Activated CD8-positive, alpha-beta memory T cell treated with anti-CD3 and anti-CD28 coated beads, Interleukin-2, amount 50 U/mL, for 24 hours (primary cell): ENCODE data around the gene CCDC192.

Experiments used
- DNase-seq: peaks from one replicate; pipeline ENCODE4 v3.0.0-alpha.2; 2020; ENCODE audit errors: extremely low read depth

CCDC192 gene

GRCh38 chr5:127810017-127810416 lies 106.8 kb downstream of the CCDC192 start:
- no peak for DNase-seq

GRCh38 chr5:127810707-127811490 lies 107.7 kb downstream of the CCDC192 start:
- no peak for DNase-seq

DNA sequence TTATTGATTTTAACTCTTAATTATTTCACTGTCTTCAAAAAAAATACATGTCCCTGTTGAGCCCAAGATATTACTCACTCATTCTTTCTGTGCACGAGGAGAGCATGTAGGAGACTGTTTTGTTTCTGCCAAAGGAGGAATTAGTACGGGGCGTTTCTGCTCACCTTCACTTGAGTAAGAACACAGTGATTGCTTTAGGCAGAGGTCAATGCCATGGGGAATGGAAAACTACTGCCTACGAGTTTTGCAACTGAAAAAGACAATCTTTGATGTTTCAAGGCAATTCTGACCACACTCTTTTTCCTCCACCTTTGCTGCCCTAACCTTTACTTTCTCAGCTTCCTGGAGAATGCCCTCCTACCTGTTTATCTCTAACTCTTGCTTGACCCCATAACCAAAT lies 109.4 kb downstream of the CCDC192 start:
- DNase-seq, result no peak

DNA sequence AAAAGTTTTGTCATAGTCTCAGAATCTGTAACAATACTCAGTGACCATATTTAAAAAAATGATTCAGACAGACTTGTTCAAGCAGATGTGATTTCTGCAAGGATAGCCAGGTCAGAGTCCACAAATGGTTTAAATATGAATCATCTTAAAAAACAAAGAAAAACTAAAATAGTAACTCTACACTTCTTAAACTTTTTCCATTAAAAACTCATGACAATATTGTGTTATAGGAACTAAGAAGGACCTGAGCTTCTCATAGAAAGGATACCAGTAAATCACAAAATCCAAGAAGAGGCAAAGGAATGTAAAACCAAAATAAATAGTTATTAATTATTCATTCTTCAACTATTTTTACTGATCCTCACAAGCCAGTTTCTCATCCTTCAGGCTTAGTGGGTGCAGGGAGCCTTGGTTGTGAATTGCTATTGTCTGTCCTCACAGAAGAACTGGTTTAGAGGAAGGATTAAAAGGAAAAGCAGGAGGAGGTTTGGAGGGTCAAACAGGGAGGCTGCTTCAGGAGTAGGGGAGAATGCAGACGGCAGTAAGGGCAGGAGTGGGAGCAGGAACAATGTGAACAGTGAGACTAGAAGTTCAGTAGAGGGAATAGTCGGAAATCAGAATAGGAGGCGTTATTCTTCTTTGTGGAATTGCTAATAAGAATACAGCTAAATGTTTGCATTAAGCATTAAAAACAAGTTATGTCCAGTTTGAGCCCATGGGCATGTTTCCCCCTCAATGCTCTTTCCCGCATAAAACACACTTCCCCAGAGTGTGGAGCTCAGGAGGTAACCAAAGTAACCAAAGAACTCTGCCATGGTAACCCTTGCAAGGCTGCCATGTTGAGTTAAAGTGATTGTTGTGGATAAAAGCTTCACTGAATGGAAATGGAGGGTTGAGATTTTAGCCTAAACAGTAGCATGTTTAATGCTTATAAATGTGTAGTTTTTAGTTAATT lies 110.7 kb downstream of the CCDC192 start:
- DNase-seq, result no peak

GRCh38 chr5:127814588-127814973 lies 111.4 kb downstream of the CCDC192 start:
- no peak for DNase-seq

DNA sequence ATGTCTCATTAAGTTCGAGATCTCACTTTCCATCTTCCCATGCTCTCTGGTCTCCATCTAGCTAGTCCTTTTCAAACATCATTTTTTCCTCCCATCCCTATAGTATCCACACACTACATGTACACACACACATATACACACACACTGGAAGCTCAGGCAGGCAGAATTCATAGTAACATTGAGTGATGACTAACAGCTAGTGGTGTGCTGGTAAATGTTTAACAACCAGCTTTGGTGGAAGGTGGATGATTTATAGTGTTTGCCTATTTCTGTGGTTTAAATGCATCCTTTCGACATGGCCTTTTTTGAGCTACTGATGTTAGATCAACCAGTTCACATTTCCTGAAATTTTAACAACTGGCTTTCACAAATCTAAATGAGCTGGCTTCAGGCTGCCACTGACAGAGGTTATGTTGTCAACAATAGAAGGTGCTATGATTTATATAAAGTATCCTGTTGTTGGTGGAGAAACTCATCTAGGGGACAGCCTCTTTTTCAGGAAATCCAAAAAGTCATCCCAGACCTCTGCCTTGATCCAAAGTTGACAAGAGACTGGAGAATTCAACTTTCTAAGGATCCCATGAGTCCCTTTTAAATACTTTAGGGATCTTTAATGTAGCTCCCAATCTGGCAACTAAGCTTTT lies 117.8 kb downstream of the CCDC192 start:
- no peak for DNase-seq

DNA sequence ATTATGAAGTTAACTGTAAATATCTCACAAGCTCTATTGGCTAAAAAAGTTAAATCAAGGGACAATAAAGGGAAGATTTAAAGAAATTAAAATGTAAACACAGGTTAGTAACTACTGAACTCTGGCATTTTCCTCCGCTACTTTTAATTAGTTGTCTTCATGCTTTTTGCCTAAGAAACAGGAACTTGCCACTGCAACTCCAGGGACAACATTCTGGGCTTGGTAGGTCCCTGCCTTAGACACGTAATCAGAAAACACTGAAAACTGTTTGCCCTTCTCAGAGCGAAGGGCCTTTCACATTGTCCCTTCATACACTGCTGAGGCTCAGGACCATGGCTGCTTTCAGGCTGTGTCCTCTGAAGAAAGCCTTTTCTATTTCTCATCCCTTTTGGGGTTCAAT lies 118.7 kb downstream of the CCDC192 start:
- DNase-seq, result no peak

- DNase-seq, result no peak
These were observed 120.9 kb downstream of the CCDC192 start for GRCh38 chr5:127824126-127824525.

DNA sequence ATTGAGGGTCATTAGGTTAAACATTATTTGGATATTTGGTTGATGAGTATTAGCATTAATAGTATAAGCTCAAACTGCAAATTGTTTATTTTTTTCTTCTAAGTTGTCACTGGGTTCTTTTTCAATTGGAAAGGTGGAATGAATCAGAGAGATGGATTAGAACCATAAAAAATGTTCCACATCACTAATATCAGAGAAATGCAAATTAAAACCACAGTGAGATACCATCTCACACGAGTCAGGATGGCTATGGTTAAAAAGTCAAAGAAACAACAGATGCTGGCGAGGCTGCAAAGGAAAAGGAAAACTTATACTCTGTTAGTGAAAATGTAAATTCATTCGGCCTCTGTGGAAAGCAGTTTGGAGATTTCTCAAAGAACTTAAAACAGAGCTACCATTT lies 122.8 kb downstream of the CCDC192 start:
- no peak for DNase-seq

DNA sequence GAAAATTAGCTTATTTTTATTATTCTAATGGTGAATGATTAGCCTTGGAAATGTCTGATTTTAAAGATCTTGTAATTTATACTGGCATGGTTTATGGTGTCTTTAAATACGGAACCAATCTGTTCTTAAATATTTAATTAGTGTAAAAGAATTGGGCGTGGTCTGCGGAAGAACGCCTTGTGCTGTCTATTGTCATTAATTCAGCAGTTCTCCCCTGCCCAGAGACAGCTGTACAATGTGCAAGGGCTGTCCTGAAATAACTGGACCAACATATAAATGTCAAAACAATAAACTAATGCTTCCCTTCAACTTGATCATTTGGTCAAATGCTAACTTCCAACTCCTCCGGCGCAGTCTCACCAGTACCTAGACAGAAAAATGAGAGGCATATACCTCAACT lies 124.3 kb downstream of the CCDC192 start:
- no peak for DNase-seq

- no peak for DNase-seq
These were observed 127.0 kb downstream of the CCDC192 start for GRCh38 chr5:127830157-127830556.

GRCh38 chr5:127830829-127831598 lies 127.8 kb downstream of the CCDC192 start:
- no peak for DNase-seq

DNA sequence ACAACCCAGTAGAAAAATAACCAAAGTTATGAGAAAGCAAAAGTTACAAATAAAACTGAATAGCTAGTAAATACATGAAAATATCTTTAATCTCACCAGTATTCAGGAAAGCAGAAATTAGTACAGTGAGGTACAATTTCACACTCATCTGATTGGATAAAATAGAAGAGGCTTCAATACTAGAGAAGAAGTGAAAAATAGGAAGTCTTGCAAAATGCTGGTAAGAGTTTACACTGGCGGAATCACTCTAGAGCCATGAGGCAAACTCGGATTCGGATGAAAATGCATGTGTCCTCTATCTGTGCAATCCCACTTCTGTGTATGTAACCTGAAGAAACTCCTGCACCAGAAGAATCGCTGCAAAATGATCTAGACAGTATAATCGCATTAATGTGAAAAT lies 128.9 kb downstream of the CCDC192 start:
- no peak for DNase-seq

DNA sequence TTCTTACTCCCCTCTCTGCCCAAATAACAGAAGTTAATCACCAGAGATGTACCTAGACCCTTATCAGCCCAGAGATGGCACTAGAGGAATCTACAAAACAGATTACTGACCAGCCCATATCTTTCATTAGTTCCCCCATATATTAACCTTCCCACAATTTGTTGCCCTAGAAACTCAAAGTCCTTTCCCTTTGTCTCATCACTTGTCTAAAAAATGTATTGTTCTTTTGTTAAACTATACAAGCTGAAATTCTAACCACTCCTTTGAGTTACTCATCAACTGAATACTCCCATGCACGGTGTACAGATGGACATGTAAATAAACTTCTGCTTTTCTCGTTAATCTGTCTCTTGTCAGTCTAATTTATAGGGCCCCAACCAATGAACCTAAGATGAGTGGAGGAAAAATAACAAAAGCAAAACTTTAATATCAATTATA lies 130.9 kb downstream of the CCDC192 start:
- DNase-seq, result no peak

DNA sequence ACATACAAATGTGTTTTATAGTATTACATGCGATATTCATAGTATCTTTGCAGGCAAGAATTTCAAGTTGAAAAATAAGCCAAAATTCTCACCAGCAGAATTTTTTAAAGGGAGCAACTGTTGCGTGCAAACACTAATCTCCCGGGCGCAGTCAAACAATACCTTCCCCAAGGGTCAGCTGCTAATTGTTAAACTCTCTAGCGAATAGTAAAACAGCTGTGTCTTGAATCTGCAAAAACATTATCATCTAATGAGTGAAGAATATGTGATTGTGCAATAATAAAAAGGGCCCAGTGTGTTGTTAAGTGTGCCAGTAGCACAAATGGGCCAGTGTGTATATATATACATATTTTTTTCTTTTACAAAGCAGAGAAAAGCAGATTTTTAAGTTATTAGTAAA lies 131.4 kb downstream of the CCDC192 start:
- no peak for DNase-seq

DNA sequence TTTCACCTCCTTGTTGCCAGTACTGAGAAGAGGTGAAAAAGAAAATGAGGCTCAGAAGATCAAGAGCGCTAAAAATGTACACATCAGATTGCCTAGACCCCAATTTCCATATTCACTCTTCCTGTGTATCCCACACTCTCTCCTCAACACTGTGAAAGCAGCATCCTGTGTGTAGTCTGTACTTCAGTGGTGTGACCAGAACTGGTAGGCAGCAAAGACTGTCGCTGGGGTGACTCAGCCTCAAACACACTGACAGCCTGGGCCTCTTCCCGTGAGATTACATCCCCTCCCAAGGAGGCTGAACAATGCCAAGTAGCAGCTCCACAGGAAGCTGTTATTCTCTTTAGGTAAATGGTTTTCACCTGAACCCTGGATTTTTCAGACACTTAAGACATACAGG lies 135.5 kb downstream of the CCDC192 start:
- DNase-seq, result no peak

- DNase-seq, result no peak
These were observed 135.9 kb downstream of the CCDC192 start for GRCh38 chr5:127839072-127839471.

- DNase-seq, result no peak
These were observed 136.5 kb downstream of the CCDC192 start for GRCh38 chr5:127839496-127840197.

DNA sequence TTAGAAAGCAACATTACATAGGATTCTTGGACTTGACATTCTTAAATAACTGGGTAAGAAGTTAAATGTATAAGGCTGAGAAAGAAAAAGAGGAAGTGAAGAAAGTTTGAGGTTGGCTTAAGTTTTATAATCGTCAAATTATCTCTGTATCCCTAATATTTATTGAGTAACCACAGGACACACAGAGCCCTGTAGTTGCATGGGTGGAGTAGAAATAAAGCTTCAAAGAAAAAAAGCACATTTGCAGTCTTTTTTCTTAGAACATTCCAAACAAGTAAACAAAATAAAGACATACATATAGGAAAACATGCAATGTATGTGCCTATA lies 137.0 kb downstream of the CCDC192 start:
- DNase-seq, result no peak

DNA sequence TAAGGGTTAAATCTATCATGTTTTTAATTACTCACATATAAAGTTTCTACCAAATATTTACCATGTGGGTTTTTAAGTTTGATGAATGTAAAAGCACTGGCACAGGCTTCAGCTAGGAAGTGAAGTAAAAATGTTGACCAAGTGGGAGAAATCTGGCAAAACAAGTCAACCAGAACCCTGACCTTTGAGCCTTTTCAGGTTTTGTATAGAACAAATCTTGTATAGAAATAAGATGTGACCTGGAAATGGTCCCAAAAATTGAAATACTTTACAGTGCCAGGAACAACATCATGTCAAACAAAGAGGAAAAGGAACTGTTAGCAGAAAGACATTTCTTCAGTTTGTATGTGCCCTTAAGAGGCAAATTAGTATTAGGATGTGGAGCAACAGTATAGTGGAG lies 137.6 kb downstream of the CCDC192 start:
- no peak for DNase-seq

- DNase-seq, result no peak
These were observed 141.4 kb downstream of the CCDC192 start for GRCh38 chr5:127844581-127845021.
